H9 (cell line): Measurements from ENCODE around the gene NAGPA. TPM values are rescaled to one million over a fixed set of nuclear protein-coding genes. Genes with fewer than 3 reads are reported as not detected.

Experiments
- DNase-seq: peaks from one replicate; pipeline ENCODE4 v3.0.0-alpha.2; 2017
- H2AFZ ChIP-seq: one replicate; pipeline ENCODE4 v1.6.1; 2013; ENCODE audit warnings: mild to moderate bottlenecking, low read length, control low read depth, moderate library complexity
- H2AK5ac ChIP-seq: 2 replicates; pipeline ENCODE4 v1.6.1; 2013; ENCODE audit warnings: low read length, control low read depth, mixed read lengths; ENCODE audit not compliant: insufficient read length
- H2BK120ac ChIP-seq: one replicate; pipeline ENCODE4 v1.6.1; 2013; ENCODE audit warnings: low read depth, mild to moderate bottlenecking, low read length, control low read depth, inconsistent platforms; ENCODE audit not compliant: poor library complexity, severe bottlenecking
- H2BK12ac ChIP-seq: 2 replicates; pipeline ENCODE4 v1.6.1; 2013; ENCODE audit warnings: low read length, control low read depth, mixed read lengths, low read depth; ENCODE audit not compliant: insufficient read length
- H2BK15ac ChIP-seq: 2 replicates; pipeline ENCODE4 v1.6.1; 2013; ENCODE audit warnings: low read depth, low read length, control low read depth
- H2BK20ac ChIP-seq: one replicate; pipeline ENCODE4 v1.6.1; 2013; ENCODE audit warnings: low read depth, mild to moderate bottlenecking, low read length, control low read depth, inconsistent platforms; ENCODE audit not compliant: poor library complexity, severe bottlenecking
- H2BK5ac ChIP-seq: 2 replicates; pipeline ENCODE4 v1.6.1; 2013; ENCODE audit warnings: low read length, control low read depth, mixed read lengths; ENCODE audit not compliant: insufficient read length
- H3K14ac ChIP-seq: 2 replicates; pipeline ENCODE4 v1.6.1; 2013; ENCODE audit warnings: low read length, control low read depth; ENCODE audit not compliant: insufficient read depth
- H3K18ac ChIP-seq: 2 replicates; pipeline ENCODE4 v1.6.1; 2013; ENCODE audit warnings: low read depth, mild to moderate bottlenecking, mixed read lengths, low read length, control low read depth; ENCODE audit not compliant: insufficient read length
- H3K23ac ChIP-seq: 2 replicates; pipeline ENCODE4 v1.6.1; 2013; ENCODE audit warnings: low read length, control low read depth, mixed read lengths, low read depth; ENCODE audit not compliant: insufficient read length
- H3K23me2 ChIP-seq: 2 replicates; pipeline ENCODE4 v1.6.1; 2013; ENCODE audit warnings: low read depth, mild to moderate bottlenecking, mixed read lengths, low read length, control low read depth; ENCODE audit not compliant: insufficient read length, poor library complexity, severe bottlenecking
- H3K27ac ChIP-seq: 2 replicates; pipeline ENCODE4 v1.5.1; 2013; ENCODE audit warnings: low read length, control low read depth, mixed read lengths, low read depth; ENCODE audit not compliant: insufficient read length
- H3K27me3 ChIP-seq: 2 replicates; pipeline ENCODE4 v1.6.1; 2013; ENCODE audit warnings: low read length, control low read depth, inconsistent platforms; ENCODE audit not compliant: insufficient read depth
- H3K4ac ChIP-seq: 2 replicates; pipeline ENCODE4 v1.6.1; 2013; ENCODE audit warnings: low read depth, mild to moderate bottlenecking, control low read depth, inconsistent platforms, low read length, moderate library complexity
- H3K4me1 ChIP-seq: 2 replicates; pipeline ENCODE4 v1.6.1; 2013; ENCODE audit warnings: low read length, control low read depth, inconsistent platforms; ENCODE audit not compliant: insufficient read depth
- H3K4me2 ChIP-seq: 2 replicates; pipeline ENCODE4 v1.6.1; 2013; ENCODE audit warnings: low read length, control low read depth, mixed read lengths; ENCODE audit not compliant: insufficient read length, insufficient read depth
- H3K56ac ChIP-seq: 2 replicates; pipeline ENCODE4 v1.6.1; 2013; ENCODE audit warnings: low read depth, mild to moderate bottlenecking, mixed read lengths, low read length, control low read depth; ENCODE audit not compliant: insufficient read length
- H3K79me1 ChIP-seq: 2 replicates; pipeline ENCODE4 v1.6.1; 2013; ENCODE audit warnings: low read depth, mild to moderate bottlenecking, moderate library complexity, low read length, control low read depth, inconsistent platforms; ENCODE audit not compliant: insufficient read depth, poor library complexity, severe bottlenecking
- H3K79me2 ChIP-seq: 2 replicates; pipeline ENCODE4 v1.6.1; 2013; ENCODE audit warnings: low read length, control low read depth, inconsistent platforms; ENCODE audit not compliant: insufficient read depth
- H3K9ac ChIP-seq: 2 replicates; pipeline ENCODE4 v1.6.1; 2013; ENCODE audit warnings: low read length, control low read depth, mixed read lengths; ENCODE audit not compliant: insufficient read length; ENCODE audit errors: extremely low read depth
- H3K9me3 ChIP-seq: one replicate; pipeline ENCODE4 v1.6.1; 2013; ENCODE audit warnings: low read depth, low read length, inconsistent platforms; ENCODE audit not compliant: control insufficient read depth
- H3T11ph ChIP-seq: one replicate; pipeline ENCODE4 v1.6.1; 2013; ENCODE audit warnings: mild to moderate bottlenecking, low read length, control low read depth, inconsistent platforms
- H4K20me1 ChIP-seq: one replicate; pipeline ENCODE4 v1.6.1; 2013; ENCODE audit not compliant: control insufficient read depth, insufficient read length, insufficient read depth
- H4K5ac ChIP-seq: 2 replicates; pipeline ENCODE4 v1.6.1; 2013; ENCODE audit warnings: low read depth, mild to moderate bottlenecking, mixed read lengths, low read length, control low read depth; ENCODE audit not compliant: insufficient read length
- H4K8ac ChIP-seq: replicated peaks from 2 replicates; pipeline ENCODE4 v1.6.1; 2013; ENCODE audit warnings: low read length, control low read depth, mixed read lengths, low read depth; ENCODE audit not compliant: insufficient read length
- H4K91ac ChIP-seq: 2 replicates; pipeline ENCODE4 v1.6.1; 2013; ENCODE audit warnings: low read depth, mild to moderate bottlenecking, moderate library complexity, mixed read lengths, low read length, control low read depth; ENCODE audit not compliant: insufficient read length
- H3K27ac Mint-ChIP-seq, 3 experiments: 2 replicates in 2 of 3; 3 replicates in 1 of 3; pipeline ENCODE4 v1.8.0; 2020 to 2021; ENCODE audit warnings: mixed read lengths in 3 of 3, mild to moderate bottlenecking in 1 of 3, moderate library complexity in 1 of 3
- H3K27me3 Mint-ChIP-seq: 2 replicates; pipeline ENCODE4 v1.8.0; 2021; ENCODE audit warnings: low read depth, mild to moderate bottlenecking, moderate library complexity, mixed read lengths
- H3K36me3 Mint-ChIP-seq, 3 experiments: 2 replicates in 2 of 3; 3 replicates in 1 of 3; pipeline ENCODE4 v1.8.0; 2020 to 2021; ENCODE audit warnings: low read depth in 3 of 3, mixed read lengths in 3 of 3; ENCODE audit not compliant: insufficient read depth in 1 of 3
- H3K4me1 Mint-ChIP-seq, 2 experiments: 2 replicates each; pipeline ENCODE4 v1.8.0; 2020; ENCODE audit warnings: mixed read lengths in 2 of 2
- H3K4me3 Mint-ChIP-seq, 2 experiments: 2 replicates in 1 of 2; 3 replicates in 1 of 2; pipeline ENCODE4 v1.8.0; 2020 to 2021; ENCODE audit warnings: mild to moderate bottlenecking in 2 of 2, mixed read lengths in 2 of 2, moderate library complexity in 1 of 2
- H3K9me3 Mint-ChIP-seq, 2 experiments: 2 replicates in 1 of 2; 3 replicates in 1 of 2; pipeline ENCODE4 v1.8.0; 2020; ENCODE audit warnings: mild to moderate bottlenecking in 2 of 2, mixed read lengths in 2 of 2, moderate library complexity in 1 of 2
- WGBS: extraction: QIAGEN DNeasy Blood & Tissue Kit; methylation state at CpG from one replicate; pipeline ENCODE4 v1.1.7; 2013; ENCODE audit warnings: missing lambda C conversion rate, low lambda C conversion rate, mixed read lengths; ENCODE audit not compliant: insufficient read length; ENCODE audit errors: extremely low coverage; 5-methylcytosine and 5-hydroxymethylcytosine counted together
- total RNA-seq: library from RNA; stranded (reverse); gene quantifications from 2 replicates; pipeline ENCODE4 v1.2.1, GENCODE V29; 2021
- TF ChIP-seq, protein P1 (sequence below): fragments of 200-600 bp; sonication (generic); conservative IDR thresholded peaks from 3 replicates; pipeline ENCODE4 v1.8.0; 2021; ENCODE audit warnings: antibody characterized with exemption, mild to moderate bottlenecking

Gene NAGPA
- total RNA-seq, 1 experiment from 2014 or later, result 12.1 TPM

DNA sequence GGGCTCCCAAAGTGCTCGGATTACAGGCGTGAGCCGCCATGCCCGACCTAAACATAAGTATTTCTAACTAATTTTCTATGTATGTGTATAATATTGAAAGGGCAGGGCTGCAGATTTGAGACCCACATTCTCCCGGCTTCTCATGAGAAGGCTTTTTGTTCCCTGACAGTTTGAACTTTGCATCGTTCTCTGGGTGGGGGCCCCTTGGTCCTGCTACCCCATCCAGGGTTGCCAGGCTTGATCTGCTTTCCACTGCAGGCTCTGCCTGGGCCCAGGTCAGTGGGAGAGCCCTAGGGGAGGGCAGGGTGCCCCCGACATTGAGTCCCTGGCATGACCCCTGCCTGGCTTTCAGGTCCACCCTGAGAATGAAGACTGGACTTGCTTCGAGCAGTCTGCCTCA is 43.3 kb downstream of the NAGPA start:
- Histone ChIP-seq H2BK20ac (no peak overlapping the region), H3K27ac (no peak overlapping the region), H3K23me2 (peaks cover 5% of the 10 kb centered on the region), H3K79me1 (no peaks in the 10 kb centered on the region), H4K8ac (no peak overlapping the region), H2AFZ (no peak overlapping the region), H3K18ac (no peak overlapping the region), H3K27me3 (peaks cover 2% of the 10 kb centered on the region; the same call in 1 of the 2 replicates), H2BK5ac (no peak overlapping the region), H3K23ac (no peak overlapping the region), H2BK120ac (no peak overlapping the region), H3K4me1 (no peaks in the 10 kb centered on the region), H3K9me3 (no peaks in the 10 kb centered on the region), H2BK15ac (no peak overlapping the region), H3K14ac (no peak overlapping the region), H3K9ac (no peak overlapping the region), H3T11ph (no peak overlapping the region), H3K4me2 (no peak overlapping the region), H3K4ac (no peak overlapping the region), H4K91ac (no peak overlapping the region), H3K56ac (no peak overlapping the region), H4K5ac (no peak overlapping the region), H3K79me2 (no peaks in the 10 kb centered on the region), H2BK12ac (no peak overlapping the region), H2AK5ac (no peak overlapping the region), H4K20me1 (no peaks in the 10 kb centered on the region)
- WGBS, result no CpG with 5 or more reads among the region's 8 CpGs
- no peak for DNase-seq
- peaks cover 0 to 3% (median 2%) of the 10 kb centered on the region in 3 experiments; a peak in 4 of 7 replicates for H3K36me3 Mint-ChIP-seq
- H3K9me3 Mint-ChIP-seq, result no peaks in the 10 kb centered on the region; a peak in 2 of 5 replicates
- H3K4me1 Mint-ChIP-seq, result peaks cover 0 to 10% of the 10 kb centered on the region in 2 experiments; a peak in 3 of 4 replicates
- peaks cover 41% of the 10 kb centered on the region for H3K27me3 Mint-ChIP-seq
- TF ChIP-seq, protein P1, sequence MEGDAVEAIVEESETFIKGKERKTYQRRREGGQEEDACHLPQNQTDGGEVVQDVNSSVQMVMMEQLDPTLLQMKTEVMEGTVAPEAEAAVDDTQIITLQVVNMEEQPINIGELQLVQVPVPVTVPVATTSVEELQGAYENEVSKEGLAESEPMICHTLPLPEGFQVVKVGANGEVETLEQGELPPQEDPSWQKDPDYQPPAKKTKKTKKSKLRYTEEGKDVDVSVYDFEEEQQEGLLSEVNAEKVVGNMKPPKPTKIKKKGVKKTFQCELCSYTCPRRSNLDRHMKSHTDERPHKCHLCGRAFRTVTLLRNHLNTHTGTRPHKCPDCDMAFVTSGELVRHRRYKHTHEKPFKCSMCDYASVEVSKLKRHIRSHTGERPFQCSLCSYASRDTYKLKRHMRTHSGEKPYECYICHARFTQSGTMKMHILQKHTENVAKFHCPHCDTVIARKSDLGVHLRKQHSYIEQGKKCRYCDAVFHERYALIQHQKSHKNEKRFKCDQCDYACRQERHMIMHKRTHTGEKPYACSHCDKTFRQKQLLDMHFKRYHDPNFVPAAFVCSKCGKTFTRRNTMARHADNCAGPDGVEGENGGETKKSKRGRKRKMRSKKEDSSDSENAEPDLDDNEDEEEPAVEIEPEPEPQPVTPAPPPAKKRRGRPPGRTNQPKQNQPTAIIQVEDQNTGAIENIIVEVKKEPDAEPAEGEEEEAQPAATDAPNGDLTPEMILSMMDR, result no peak
- H3K4me3 Mint-ChIP-seq, result no peak overlapping the region
- H3K27ac Mint-ChIP-seq, result no peak overlapping the region
